Lung (tissue), 12 donors: ENCODE results near the gene TFF2. TPM values are rescaled to one million over a fixed set of nuclear protein-coding genes. Genes with fewer than 3 reads are reported as not detected.

ENCODE experiments used
- ATAC-seq: fragments of 200-7000 bp; cut with Tn5 transposase; one replicate; pipeline ENCODE4 v1.9.1; 2020; ENCODE audit warnings: moderate number of reproducible peaks; ENCODE audit not compliant: insufficient read depth, low FRiP score
- DNase-seq, 3 donors: peaks; one replicate each; pipeline ENCODE4 v3.0.0-alpha.2; 2013 to 2017
- H3K27ac ChIP-seq, 2 donors: one replicate each; pipeline ENCODE4 v1.5.1; 2013; ENCODE audit warnings: mild to moderate bottlenecking in 2 of 2, moderate library complexity in 2 of 2, control low read depth in 1 of 2, inconsistent platforms in 1 of 2, low read depth in 1 of 2, low read length in 1 of 2
- H3K27me3 ChIP-seq, 3 donors: one replicate each; pipeline ENCODE4 v1.5.1; 2013; ENCODE audit warnings: low read length in 2 of 3; ENCODE audit not compliant: control insufficient read depth in 3 of 3, insufficient read depth in 3 of 3
- H3K36me3 ChIP-seq, 4 donors: one replicate each; pipeline ENCODE4 v1.5.1; 2013; ENCODE audit warnings: low read length in 4 of 4, mild to moderate bottlenecking in 1 of 4, moderate library complexity in 1 of 4; ENCODE audit not compliant: control insufficient read depth in 4 of 4, insufficient read depth in 4 of 4
- H3K4me1 ChIP-seq, 5 donors: one replicate each; pipeline ENCODE4 v1.5.1; 2013; ENCODE audit warnings: low read length in 5 of 5, mild to moderate bottlenecking in 2 of 5, moderate library complexity in 1 of 5; ENCODE audit not compliant: control insufficient read depth in 5 of 5, insufficient read depth in 5 of 5
- H3K4me3 ChIP-seq: one replicate; pipeline ENCODE4 v1.5.1; 2013; ENCODE audit warnings: mild to moderate bottlenecking, control low read depth, moderate library complexity
- H3K9ac ChIP-seq, 2 donors: one replicate each; pipeline ENCODE4 v1.5.1; 2013; ENCODE audit warnings: low read length in 2 of 2, control low read depth in 1 of 2; ENCODE audit not compliant: insufficient read depth in 1 of 2
- H3K9me3 ChIP-seq, 4 donors: one replicate each; pipeline ENCODE4 v1.5.1; 2013; ENCODE audit warnings: low read length in 3 of 4, mild to moderate bottlenecking in 1 of 4, moderate library complexity in 1 of 4; ENCODE audit not compliant: control insufficient read depth in 4 of 4, insufficient read depth in 3 of 4
- CTCF ChIP-seq: IDR thresholded peaks from 2 replicates; pipeline ENCODE4 v1.5.1; 2012; ENCODE audit warnings: mild to moderate bottlenecking; ENCODE audit errors: control extremely low read depth, extremely low read depth
- WGBS, 2 donors: extraction: QIAGEN DNeasy Blood & Tissue Kit; methylation state at CpG; one replicate each; pipeline ENCODE4 v1.1.7; 2013; 5-methylcytosine and 5-hydroxymethylcytosine counted together
- polyA plus RNA-seq, 2 donors: library from polyadenylated mRNA; stranded (reverse); fragments of 200-250 nt; gene quantifications; one replicate each; pipeline ENCODE4 v1.2.1, GENCODE V29; 2013
- total RNA-seq, 2 donors: library from RNA; depleted of rRNA in 1 of 2; stranded (reverse); fragments of >200 nt in 1 of 2; gene quantifications; one replicate each; pipeline ENCODE4 v1.2.1, GENCODE V29; 2014 to 2021
- donor health status: control.
- donor health status: control.
- donor health status: Bipolar disorder and iron deficiency.
- donor health status: healthy.
- donor health status: DM: yes; HTN: yes; CAD: no.

Gene TFF2
- total and polyA plus RNA-seq, 4 donors, result not detected

- Histone ChIP-seq H3K27ac (no peak overlapping the region), H3K4me1 (peaks cover 0 to 12% (median 0%) of the 10 kb centered on the region in 5 donors), H3K36me3 (no peaks in the 10 kb centered on the region), H3K9me3 (no peaks in the 10 kb centered on the region), H3K27me3 (no peaks in the 10 kb centered on the region), H3K9ac (no peak overlapping the region), H3K4me3 (no peak overlapping the region)
- no peak for ATAC-seq
- no peak for DNase-seq
- no peak for TF ChIP-seq CTCF
- 92 to 95% methylated on average over 3 of the region's 3 CpGs for WGBS, 2 donors
Observed at GRCh38 chr21:42375966-42376337, 25.2 kb upstream of the TFF2 start.

- H3K4me3 ChIP-seq, result no peak overlapping the region
- H3K27me3 ChIP-seq, result no peaks in the 10 kb centered on the region
- no peak overlapping the region for H3K27ac ChIP-seq
- no peak for TF ChIP-seq CTCF
- no peak overlapping the region for H3K9ac ChIP-seq
- no peaks in the 10 kb centered on the region for H3K36me3 ChIP-seq
- H3K9me3 ChIP-seq, result no peaks in the 10 kb centered on the region
- peaks cover 0 to 12% (median 0%) of the 10 kb centered on the region in 5 donors for H3K4me1 ChIP-seq
- WGBS, 2 donors, result 79 to 86% methylated on average over 11 of the region's 11 CpGs
- no peak for ATAC-seq
- DNase-seq, result no peak
Observed at GRCh38 chr21:42375506-42375905, 24.7 kb upstream of the TFF2 start.

- no peak for ATAC-seq
- WGBS, 2 donors, result 54 to 55% methylated on average over 23 of the region's 23 CpGs
- H3K36me3 ChIP-seq, result no peaks in the 10 kb centered on the region
- H3K4me3 ChIP-seq, result no peak overlapping the region
- TF ChIP-seq CTCF, result no peak
- no peaks in the 10 kb centered on the region for H3K27me3 ChIP-seq
- H3K27ac ChIP-seq, result no peak overlapping the region
- DNase-seq, result no peak
- no peak overlapping the region for H3K9ac ChIP-seq
- no peaks in the 10 kb centered on the region for H3K9me3 ChIP-seq
- peaks cover 0 to 12% (median 0%) of the 10 kb centered on the region in 5 donors for H3K4me1 ChIP-seq
Observed at GRCh38 chr21:42374864-42375499, 24.2 kb upstream of the TFF2 start.

- Histone ChIP-seq H3K9ac (no peak overlapping the region), H3K27me3 (no peaks in the 10 kb centered on the region), H3K36me3 (no peaks in the 10 kb centered on the region), H3K9me3 (no peaks in the 10 kb centered on the region), H3K4me3 (no peak overlapping the region), H3K27ac (no peak overlapping the region), H3K4me1 (peaks cover 0 to 12% (median 0%) of the 10 kb centered on the region in 5 donors)
- no peak for DNase-seq
- TF ChIP-seq CTCF, result no peak
- ATAC-seq, result no peak
- WGBS, 2 donors, result 88 to 92% methylated on average over 7 of the region's 7 CpGs
Observed at GRCh38 chr21:42374457-42374856, 23.7 kb upstream of the TFF2 start.
